Measurements from ENCODE around the gene SEPTIN5.

The SEPTIN5 gene

DNA sequence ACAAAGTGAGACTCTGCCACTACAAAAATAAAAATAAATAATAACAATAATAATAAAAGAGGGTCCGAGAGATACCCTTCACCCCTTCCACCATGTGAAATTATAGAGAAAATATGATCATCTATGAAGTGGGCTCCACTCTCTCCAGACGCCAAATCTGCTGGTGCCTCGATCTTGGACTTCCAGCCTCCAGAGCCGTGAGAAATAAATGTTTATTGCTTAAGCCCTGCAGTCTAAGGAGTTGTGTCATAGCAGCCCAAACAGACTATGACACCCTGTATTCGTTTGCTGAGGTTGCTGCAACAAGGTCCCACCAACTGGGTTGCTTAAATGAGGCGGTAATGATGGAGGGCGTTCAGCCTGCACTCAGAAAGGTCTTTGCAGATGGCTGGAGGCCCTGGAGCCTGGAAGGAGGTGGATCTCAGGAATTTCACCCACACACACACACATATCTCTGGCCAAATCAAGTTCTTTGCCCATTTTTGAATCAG is 7.6 kb upstream of the SEPTIN5 start:
- no peak for DNase-seq

DNA sequence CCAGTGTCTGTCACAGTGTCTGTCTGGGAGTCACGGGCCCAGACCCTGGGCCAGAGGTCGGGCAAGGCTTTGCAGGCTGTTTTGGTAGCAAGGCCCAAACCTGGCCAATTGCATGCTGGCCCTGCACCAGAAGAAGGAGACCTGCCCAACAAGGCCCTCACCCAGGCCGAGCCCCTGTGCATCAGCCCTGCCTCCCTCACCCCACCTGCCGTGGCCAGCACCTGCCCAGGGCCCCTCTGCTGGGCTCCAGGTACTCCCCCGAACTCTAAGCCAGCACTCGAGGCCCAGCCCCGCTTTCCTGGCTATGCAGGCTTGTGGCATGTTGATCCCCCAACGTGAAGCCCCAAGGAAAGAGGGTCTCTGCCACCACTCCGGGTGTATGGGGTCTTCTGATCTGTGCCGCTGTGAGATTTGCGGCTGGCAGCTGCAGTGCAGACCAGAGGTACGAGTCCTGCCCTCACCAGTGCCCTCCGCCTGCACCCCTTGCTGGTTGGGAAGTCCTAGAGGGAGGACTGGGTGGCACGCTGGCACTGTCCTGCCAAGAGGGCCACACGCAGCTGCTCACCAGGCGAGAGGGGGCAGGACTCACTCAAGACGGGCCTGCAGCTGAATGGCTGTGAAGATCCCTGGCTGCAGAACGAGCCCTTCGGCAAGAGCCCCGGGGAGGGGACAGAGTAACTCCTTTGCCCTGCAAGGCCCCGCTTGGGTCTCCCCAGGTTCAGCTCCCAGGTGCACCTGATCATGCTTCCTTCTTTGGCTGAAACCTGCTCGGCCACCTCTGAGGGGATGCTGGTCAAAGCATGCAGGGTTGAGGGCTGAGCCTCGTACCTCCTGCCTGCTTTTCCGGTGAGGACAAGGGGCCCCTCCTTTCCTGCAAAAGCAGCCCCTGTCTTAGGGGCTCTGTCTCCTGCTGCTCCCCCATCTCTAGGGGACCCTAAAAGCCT is 6.7 kb upstream of the SEPTIN5 start:
- no peak for DNase-seq

DNA sequence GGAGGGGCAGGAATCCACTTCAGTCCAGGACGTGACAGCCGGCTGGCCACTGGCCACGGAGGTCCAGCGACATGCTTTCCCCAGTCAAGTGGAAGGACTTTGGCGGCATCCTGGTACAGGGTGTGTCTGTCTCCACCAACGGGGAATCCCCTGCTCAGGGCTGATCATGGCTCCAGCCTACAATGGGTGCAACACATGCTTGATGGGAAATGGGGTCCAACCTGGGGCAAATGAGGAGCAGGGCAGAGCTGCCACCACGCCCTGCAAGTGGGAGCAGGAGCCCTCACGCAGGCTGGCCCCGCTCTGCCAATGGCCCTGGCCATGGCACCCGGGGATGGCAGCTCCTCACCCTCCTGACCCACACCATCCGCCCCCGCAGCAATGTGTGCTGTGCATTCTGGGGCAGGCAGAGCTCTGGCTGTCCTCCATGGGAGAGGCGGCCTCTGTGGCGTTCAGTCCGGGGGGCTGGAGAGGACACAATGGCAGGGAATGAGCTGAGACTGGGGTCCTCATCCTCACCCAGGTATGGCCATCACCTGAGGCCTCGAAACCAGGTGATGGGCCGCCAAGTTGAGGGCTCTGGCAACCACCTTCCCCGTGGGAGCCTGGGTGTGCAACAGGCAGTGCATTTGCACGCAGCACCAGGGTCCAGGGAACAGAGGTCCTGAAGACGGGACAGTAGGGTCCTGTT is 5.8 kb upstream of the SEPTIN5 start:
- no peak for DNase-seq

DNA sequence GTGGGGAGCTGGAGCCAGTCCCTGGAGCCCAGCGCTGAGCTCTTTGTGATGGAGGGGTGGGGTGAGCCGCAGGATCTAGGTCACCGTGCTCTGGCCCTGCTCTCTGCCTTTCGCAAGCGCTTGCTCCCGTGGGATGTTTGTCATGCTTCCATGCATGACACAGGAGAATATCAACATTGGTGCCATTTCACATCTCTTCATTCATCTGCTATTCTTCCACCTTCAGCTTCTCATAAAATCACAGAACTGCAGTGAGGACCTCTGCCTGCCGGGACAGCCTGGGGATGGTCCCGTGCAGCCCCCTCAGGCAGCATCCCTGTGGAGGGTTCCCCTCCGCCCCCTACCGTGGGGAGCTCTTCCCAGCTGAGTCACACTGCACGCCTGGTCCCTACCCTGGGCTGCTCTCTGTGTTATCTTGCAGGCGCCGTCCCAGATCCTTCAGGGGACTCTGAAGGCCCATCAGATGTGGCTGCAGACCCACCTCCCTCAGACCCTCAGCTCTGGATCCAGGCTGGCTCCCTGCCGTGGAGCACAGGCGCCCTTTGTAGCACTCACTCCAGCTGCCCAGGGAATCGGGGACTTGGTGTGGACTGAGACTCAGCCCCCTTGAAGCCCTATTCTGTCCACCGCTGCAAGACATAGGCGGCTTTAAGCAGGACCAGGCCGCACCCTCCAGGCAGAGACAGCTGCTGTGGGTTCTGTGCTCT is 5.1 kb upstream of the SEPTIN5 start:
- DNase-seq: no peak

DNA sequence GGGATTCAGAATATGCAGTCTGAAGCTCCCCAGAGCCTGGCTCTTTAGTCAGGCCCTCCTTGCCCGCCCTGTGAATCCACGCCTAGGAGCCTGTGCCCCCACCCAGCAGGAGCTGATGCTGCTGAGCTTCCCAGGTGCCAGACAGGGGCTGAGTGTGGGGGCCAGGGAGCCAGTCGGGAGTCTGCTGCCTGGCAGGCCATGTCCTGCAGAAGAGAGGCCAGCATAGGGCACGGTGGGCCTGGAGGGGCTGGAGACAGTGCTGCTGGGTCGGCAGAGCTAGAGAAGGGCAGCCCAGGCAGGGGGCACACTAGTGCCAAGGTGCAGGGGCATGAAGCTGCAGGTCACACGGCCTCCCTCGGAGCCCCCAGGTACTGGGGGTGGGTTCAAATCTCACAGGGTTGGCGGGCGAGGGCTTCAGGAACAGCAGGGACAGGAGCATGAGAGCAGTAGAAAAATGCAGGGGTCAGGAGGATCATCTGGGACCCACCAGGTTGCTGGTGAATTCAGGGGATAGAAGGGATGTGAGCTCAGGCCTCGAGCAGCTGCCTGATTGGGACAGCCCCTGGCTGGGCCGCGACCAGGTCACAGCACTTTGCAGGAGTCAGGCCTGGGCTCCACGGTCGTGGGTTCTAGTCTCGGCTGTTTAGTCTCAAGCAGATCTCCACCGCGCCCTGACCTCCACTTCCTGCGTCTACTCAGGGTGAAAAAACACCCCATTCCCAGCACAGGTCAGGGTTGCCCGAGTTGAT is 4.1 kb upstream of the SEPTIN5 start:
- no peak for DNase-seq

DNA sequence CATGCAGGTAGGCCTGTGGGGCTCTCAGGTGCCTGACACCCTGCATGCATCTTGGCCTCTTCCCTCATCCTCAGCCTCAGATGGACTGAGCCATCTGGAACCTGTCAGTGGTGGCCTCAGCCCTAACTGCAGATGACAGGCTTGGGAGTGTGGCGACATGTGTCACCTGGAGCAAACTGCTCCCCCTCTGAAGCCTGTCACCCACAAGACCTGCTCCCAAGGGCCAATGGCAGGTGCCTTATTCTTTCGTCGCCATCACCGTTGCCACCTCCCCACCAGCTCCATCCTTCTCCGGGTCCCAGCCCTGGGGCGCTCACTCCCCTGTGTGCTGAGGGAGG is 3.6 kb upstream of the SEPTIN5 start:
- DNase-seq: no peak

DNA sequence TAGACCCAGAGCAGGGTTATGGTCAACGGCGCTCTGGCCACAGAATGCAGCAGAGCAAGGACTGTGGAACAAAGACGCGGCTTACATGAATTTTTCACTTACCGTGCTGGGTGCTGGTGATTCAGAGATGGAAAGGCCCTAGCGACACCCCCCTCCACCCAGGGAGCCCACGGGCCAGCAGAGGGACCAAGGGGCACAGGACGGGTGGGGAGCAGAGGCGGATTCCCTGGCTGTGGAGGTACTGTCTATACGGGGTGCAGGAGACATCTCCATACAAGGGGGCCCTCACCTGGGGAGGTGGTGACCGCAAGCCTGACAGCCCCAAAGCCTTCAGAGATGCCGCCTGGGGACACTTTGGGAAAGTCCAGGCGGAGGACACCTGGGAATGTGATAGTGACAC is 1.1 kb upstream of the SEPTIN5 start:
- no peak for DNase-seq

DNA sequence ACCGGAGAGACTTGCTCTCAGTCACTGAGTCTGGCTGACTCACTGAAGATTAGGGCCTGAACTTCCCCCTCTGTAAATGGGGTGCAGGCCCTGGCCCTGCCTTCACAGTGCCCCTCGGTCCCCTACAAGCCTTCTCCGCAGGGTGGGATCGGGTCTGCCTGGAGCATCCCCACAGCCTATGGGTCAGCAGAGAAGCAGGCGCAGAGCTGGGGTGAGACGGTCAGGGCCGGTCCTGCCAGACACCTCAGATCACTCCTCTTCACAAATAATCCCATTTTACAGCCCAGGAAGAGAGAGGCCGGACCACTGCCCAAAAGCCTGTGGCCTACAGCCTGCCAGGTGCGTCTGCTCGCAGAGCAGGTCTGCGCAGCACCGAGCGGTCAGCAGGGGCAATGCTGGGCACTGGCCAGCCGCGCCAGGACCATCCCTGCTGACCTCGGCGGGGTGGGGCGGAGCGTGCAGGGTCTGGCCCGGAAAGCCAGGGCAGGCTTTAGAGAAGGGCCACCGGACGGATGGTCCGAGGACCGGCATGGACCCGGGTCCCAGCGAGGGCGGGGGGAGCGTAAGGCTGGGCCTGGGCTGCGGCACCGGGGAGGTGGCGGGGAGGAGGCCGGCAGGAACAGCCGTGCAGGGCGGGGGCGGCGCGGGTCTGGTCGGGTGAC is 522 bp upstream of the SEPTIN5 start:
- no peak for DNase-seq

DNA sequence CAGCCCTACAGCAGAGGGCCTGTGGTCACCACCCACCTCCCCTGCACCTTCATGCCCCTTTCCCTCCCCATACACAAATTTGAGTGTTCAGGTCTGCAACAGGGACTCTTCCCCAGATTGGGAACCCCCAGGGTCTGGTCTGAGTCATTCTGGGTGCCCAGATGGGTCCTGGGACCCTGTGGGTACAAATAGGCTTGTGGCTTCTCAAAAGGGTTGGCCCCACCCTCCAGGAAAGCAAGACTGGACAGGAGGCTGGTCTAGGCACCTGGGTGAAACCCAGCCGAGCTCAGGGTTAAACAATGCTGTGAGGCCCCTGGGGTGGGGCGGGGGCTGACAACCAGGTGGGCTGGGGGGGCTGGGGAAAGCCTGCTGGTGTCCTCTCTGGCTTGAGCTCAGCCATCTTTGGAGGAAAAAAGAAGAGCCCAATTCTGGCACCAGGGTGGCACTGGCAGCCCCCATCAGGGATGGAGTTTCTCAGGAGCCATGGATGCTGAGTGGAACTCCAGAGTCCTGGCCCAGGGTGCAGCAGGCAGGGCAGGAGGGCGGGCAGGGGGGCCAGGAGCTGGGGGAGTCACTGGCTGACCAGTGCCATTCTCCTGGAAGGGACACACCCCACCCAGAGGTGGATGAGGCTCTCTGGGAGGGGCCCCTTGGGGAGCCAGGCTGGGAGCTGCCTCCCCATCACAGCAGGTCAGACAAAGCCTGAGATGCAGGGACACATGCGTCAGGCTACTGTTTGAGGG is 1.1 kb downstream of the SEPTIN5 start:
- no peak for DNase-seq

DNA sequence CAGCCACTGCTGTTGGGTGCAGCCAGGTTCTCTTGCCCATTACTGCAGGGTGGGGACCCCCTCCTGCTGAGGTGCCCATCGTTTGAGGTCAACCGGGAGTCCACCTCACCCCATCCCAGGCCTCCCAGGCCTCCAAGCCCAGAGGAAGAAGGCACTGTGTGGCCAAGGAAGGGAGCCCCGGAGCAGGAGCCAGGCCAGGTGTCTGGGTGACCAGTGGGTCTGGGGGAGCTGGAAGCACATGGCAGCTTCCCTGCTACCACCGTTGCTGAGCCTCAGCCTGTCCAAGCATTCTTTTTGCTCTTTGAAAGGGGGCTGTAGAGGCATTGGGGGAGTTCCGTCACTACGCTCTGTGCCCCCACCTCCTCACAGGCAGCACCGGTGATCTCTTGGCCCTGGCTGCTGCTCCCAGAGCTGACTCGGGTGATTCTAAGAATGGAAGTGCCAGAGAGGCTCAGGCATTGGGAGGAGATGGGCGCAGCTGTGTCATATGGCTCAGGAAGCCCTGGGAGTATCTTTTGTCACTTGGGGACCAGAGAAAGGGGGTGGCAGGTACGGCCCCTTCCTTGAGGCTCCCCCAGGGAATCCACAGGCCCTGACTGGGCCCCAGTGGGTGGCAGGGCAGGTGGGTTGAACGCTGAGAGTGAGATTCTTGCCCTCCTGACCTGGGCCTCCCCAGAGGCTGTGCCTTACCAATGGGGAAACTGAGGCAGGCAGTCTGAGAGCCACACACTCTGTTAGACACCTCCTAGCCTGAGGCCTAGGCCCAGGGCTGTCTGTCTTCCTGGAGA is 1.9 kb downstream of the SEPTIN5 start:
- DNase-seq: no peak

DNA sequence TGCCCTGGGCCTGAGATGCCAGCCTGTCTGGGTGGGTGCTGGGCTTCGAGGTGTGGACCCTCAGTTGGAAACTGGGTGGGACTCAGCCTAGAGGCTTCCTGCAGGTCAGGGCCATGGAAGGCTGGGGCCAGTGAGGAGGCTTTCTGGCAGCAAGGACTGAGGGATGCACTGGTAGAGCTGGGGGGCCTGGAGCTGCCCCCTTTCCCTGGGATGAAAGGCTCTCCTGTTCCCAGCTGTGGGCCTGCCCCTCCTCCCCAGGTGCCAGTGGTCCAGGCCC is 2.5 kb downstream of the SEPTIN5 start:
- no peak for DNase-seq

DNA sequence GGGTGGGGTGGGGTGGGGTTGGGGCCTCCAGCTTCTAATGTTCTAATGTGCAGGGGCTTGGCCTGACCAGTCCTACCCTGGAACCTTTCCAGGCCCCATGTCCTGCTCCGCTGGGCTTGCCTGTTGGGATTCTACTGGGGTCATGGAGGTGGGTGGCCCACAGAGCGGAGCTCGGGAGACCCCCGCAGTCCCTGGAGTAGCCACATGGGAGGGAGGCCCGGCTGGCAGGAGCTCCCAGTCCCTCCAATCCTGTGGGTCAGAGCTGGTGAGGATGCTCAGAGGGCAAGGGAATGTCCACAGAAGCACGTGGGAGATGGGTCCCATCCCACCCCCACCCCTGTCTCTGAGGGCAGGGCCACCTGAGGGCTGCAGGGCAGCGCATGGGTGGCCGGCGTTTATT is 2.9 kb downstream of the SEPTIN5 start:
- DNase-seq: no peak

DNA sequence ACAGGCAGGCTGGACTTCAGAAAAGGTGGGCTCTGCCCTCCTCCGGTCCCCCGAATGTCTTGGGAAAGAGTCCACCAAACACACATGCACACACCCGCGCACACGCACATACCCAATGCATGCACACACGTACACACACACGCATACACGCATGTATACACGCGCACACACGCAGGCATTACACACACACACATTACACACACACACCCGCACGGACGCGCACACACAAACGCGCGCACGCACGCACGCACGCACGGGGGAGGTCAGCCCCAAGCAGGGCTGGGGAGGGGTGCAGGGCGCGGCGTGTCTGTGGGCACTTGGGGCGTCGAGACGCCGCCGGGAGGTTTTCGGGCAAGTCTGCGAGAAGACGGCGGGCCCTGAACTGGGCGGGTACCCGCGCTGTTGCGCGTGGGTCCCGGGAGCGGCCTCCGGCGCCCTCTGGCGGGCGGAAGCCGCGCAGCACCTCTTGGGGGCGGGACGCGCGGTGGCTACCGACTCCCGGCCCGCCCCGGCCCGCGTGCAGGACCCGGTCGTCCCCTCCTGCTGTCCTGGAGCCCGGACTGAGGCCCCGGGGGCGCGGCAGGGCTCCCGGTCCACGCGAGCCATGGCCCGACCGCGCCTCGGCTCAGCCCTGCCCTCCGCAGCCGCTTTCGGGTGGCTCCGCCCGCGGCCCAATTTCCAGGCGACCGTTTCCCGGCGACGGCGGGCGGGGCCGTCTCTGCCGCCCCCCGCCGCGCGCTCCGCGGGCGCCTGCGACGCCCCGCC is 3.6 kb downstream of the SEPTIN5 start:
- peak; percentile 65 for DNase-seq

DNA sequence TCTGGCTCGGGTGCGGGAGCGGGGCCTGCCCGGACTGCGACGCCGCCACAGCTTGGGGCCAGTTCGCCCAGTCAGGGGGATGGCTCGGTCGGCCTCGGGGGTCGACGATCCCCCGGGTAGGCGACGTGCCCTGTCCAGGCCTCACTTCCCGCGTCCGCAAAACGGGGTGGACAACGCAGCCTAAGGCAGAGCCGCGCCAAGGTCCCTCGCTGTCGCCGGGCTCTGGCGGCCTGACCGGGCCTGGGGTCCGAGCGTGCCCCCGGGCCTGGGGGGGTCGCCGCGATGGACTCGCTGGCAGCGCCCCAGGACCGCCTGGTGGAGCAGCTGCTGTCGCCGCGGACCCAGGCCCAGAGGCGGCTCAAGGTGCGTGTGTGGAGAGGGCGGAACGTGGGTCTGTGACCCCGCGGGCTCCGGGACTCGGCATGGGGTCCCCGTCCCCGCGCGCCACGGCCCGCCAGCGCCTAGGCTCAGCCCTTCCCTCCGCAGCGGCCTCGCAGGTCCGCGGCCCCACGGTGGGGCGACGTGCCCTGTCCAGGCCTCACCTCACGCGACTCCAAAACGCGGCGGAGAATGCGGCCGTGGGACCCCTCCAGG is 4.2 kb downstream of the SEPTIN5 start:
- DNase-seq: no peak

DNA sequence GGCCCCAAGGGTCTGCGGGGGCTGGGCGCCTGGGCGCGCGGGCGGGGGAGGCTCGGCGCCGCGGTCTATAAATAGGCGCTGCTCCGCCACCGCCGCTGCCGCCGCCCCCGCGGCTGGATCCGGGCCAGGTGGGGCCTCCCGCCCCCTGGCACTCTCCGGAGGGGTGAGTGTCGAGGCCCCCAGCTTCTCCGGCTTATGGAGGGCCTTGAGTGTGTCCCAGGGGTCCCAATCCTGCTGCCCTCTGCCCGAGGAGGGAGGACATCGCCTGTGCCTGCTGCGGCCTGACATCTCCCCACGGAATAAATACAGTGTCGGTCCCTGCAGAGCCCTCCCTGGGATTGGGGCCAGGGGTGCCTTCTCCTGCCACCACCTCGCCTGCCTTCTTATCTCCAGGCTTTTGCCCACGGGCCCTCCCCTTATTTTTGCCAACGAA is 4.8 kb downstream of the SEPTIN5 start:
- DNase-seq: no peak

DNA sequence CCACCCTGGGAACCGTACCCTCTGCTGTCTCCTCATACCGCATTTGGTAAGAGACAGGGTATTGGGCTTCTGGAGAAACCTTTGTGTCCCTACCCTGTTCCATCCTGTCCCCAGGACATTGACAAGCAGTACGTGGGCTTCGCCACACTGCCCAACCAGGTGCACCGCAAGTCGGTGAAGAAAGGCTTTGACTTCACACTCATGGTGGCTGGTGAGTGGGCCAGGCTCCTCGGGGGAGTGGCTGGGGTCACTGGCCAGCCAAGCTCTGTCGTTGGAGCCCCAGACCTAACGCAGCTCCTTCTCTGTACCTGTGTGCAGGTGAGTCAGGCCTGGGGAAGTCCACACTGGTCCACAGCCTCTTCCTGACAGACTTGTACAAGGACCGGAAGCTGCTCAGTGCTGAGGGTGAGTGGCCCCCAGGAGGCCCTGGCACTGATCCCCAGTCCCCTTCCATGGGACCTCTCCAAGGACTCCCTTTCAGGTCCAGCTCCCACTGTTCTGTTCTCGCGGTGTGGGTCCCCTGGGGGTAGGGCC is 5.3 kb downstream of the SEPTIN5 start:
- no peak for DNase-seq

DNA sequence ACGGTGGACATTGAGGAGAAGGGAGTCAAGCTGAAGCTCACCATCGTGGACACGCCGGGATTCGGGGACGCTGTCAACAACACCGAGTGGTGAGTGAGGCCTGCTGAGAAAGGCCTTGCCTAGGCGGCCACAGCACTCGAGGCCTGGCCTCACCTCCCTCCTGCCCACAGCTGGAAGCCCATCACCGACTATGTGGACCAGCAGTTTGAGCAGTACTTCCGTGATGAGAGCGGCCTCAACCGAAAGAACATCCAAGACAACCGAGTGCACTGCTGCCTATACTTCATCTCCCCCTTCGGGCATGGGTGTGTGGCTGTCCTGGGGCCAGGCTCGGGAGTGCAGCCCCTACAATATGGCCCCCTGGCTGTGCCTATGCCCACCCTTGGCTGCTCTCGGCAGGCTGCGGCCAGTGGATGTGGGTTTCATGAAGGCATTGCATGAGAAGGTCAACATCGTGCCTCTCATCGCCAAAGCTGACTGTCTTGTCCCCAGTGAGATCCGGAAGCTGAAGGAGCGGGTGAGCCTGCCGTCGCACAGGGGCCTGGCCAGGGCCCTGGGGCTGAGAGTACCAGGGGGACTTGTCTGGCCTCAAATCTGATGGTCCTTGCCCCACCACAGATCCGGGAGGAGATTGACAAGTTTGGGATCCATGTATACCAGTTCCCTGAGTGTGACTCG is 6.0 kb downstream of the SEPTIN5 start:
- DNase-seq: no peak

DNA sequence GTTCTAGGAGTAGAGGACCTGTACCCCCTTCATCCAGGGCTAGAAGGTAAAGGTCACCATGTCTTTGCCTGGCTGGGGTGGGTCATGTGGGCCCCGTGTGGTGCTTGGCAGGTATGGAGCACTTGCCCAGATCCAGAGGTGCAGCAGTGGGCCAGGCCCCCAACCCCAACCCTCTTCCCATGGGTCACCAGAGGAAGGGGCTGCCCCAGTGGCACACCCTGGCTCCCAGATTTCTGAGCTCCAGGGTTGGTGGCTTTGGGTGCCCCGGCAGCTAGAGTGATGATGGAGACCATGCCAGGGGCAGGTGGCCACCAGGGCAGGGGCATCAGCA is 6.7 kb downstream of the SEPTIN5 start:
- no peak for DNase-seq
